Anterior cingulate cortex (tissue), 58 donors: ENCODE measurements around the gene PTK6.
A peak's percentile ranks its signal among the peaks of the same experiment; 100 is the strongest.
"Not testable (repeated sequence)": the region's sequence is repeated elsewhere in the genome, so short reads cannot be mapped to it uniquely, and the experiment has no call there.

ENCODE experiments used
- DNase-seq, 58 donors: peaks; one replicate each; lab custom pipeline; 2025; lab: John Stamatoyannopoulos, UW

The PTK6 gene

GRCh38 chr20:63559485-63560332, 22.5 kb upstream of the PTK6 start:
- not testable (repeated sequence) for DNase-seq

GRCh38 chr20:63558804-63559484, 21.8 kb upstream of the PTK6 start:
- DNase-seq, result no peak

GRCh38 chr20:63557481-63557891, 20.3 kb upstream of the PTK6 start:
- DNase-seq, result no peak

- no peak for DNase-seq
Measured at GRCh38 chr20:63556873-63557478, 19.8 kb upstream of the PTK6 start.

GRCh38 chr20:63555661-63556381, 18.6 kb upstream of the PTK6 start:
- no peak for DNase-seq

- DNase-seq, result no peak
Measured at GRCh38 chr20:63554361-63555278, 17.4 kb upstream of the PTK6 start.

GRCh38 chr20:63553933-63554290, 16.7 kb upstream of the PTK6 start, which contains the start of gene FNDC11:
Gene FNDC11 (plus strand): TSS chr20:63554159. CDS start chr20:63555664, 1,505 bp downstream.
- DNase-seq, result no peak

GRCh38 chr20:63553251-63553932, 16.2 kb upstream of the PTK6 start:
- peak in 10 of 58 donors; percentile 18 to 76 (median 30) for DNase-seq

- no peak for DNase-seq
Measured at GRCh38 chr20:63552481-63553249, 15.5 kb upstream of the PTK6 start.

GRCh38 chr20:63551068-63551467, 13.9 kb upstream of the PTK6 start:
- no peak for DNase-seq

GRCh38 chr20:63549679-63550282, 12.6 kb upstream of the PTK6 start:
- DNase-seq, result no peak

- no peak for DNase-seq
Measured at GRCh38 chr20:63549019-63549418, 11.8 kb upstream of the PTK6 start.

GRCh38 chr20:63548542-63548941, 11.4 kb upstream of the PTK6 start:
- DNase-seq, result no peak

GRCh38 chr20:63547725-63548480, 10.7 kb upstream of the PTK6 start, which contains the start of gene SRMS:
Gene SRMS (minus strand): TSS chr20:63547749. CDS start chr20:63547463, 286 bp downstream.
- DNase-seq, result no peak

- DNase-seq, result no peak
Measured at GRCh38 chr20:63546956-63547724, 10.0 kb upstream of the PTK6 start.
